Measurements from ENCODE around the gene SALL2. TPM values are rescaled to one million over a fixed set of nuclear protein-coding genes. Genes with fewer than 3 reads are reported as not detected.

Gene SALL2
- total RNA-seq, 1 experiment from 2014 or later: 287 TPM

DNA sequence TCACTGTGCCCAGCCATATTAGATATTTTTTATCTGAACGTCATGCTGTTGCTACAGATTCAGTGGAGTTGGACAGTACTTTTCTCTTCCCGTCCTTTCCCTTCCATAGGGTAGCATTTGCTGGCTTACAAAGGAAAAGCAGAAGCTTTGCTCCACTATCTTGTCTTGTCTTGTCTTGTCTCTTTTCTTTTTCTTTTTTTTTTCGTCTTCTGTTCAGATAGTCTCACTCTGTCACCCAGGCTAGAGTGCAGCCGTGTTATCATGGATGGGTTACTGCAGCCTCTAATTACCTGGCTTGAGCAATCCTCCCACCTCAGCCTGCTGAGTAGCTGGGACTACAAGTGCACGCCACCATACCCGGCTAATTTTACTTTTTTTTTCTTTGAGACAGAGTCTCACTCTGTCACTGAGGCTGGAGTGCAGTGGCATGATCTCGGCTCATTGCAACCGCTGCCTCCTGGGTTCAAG, 32.6 kb upstream of the SALL2 start:
- Histone ChIP-seq H3K23me2 (ENCODE audit: insufficient read length, low read depth, low read length, poor library complexity, severe bottlenecking) (no peaks in the 10 kb centered on the region), H3K4me2 (ENCODE audit: insufficient read depth, insufficient read length, low read length) (no peak overlapping the region), H2BK15ac (ENCODE audit: low read depth, low read length) (peak overlapping the region; percentile 87; the same call in 1 of the 2 replicates), H4K91ac (ENCODE audit: insufficient read length, low read depth, low read length) (no peak overlapping the region), H2AFZ (ENCODE audit: low read length) (no peak overlapping the region), H3K79me2 (ENCODE audit: insufficient read depth, low read length) (no peaks in the 10 kb centered on the region), H3K18ac (ENCODE audit: insufficient read length, low read depth, low read length) (peak overlapping the region; percentile 2), H2AK5ac (ENCODE audit: insufficient read length, low read length) (peak overlapping the region; percentile 61), H3K27ac (ENCODE audit: insufficient read length, low read depth, low read length) (no peak overlapping the region), H2BK12ac (ENCODE audit: insufficient read length, low read depth, low read length) (no peak overlapping the region), H3K4me1 (ENCODE audit: insufficient read depth, low read length) (peaks cover 5% of the 10 kb centered on the region), H2BK120ac (ENCODE audit: low read depth, low read length, poor library complexity, severe bottlenecking) (no peak overlapping the region), H4K5ac (ENCODE audit: insufficient read length, low read depth, low read length) (no peak overlapping the region), H3K14ac (ENCODE audit: insufficient read depth, low read length) (no peak overlapping the region), H4K8ac (replicated peaks; ENCODE audit: insufficient read length, low read depth, low read length) (no peak overlapping the region), H2BK5ac (ENCODE audit: insufficient read length, low read length) (no peak overlapping the region), H3T11ph (ENCODE audit: low read length) (no peak overlapping the region), H3K27me3 (ENCODE audit: insufficient read depth, low read length) (no peaks in the 10 kb centered on the region), H3K9ac (ENCODE audit: extremely low read depth, insufficient read length, low read length) (no peak overlapping the region), H3K9me3 (ENCODE audit: control insufficient read depth, low read depth, low read length) (no peaks in the 10 kb centered on the region), H3K4ac (ENCODE audit: low read depth, low read length) (peak overlapping the region; percentile 81; the same call in 1 of the 2 replicates), H3K56ac (ENCODE audit: insufficient read length, low read depth, low read length) (no peak overlapping the region), H3K79me1 (ENCODE audit: insufficient read depth, low read depth, low read length, poor library complexity, severe bottlenecking) (no peaks in the 10 kb centered on the region), H3K23ac (ENCODE audit: insufficient read length, low read depth, low read length) (no peak overlapping the region), H4K20me1 (ENCODE audit: control insufficient read depth, insufficient read depth, insufficient read length) (no peaks in the 10 kb centered on the region), H2BK20ac (ENCODE audit: low read depth, low read length, poor library complexity, severe bottlenecking) (no peak overlapping the region)
- H3K36me3 Mint-ChIP-seq (ENCODE audit: insufficient read depth in 1 of 3, low read depth in 3 of 3): no peaks in the 10 kb centered on the region
- H3K4me3 Mint-ChIP-seq: 0 out of 5 replicates have a peak overlapping the region, but pooled peaks of 1 of the 2 experiments have one; percentile 41
- DNase-seq: no peak
- peaks cover 3% of the 10 kb centered on the region for H3K27me3 Mint-ChIP-seq (ENCODE audit: low read depth)
- peak overlapping the region; percentile 80 to 96 (median 92) for H3K27ac Mint-ChIP-seq
- no peak for TF ChIP-seq CTCF (conservative IDR thresholded peaks at IDR 0.05)
- H3K9me3 Mint-ChIP-seq: no peaks in the 10 kb centered on the region
- WGBS (ENCODE audit: extremely low coverage, insufficient read length, low lambda C conversion rate): no CpG with 5 or more reads among the region's 8 CpGs
- peaks cover 28 to 38% of the 10 kb centered on the region in 2 experiments for H3K4me1 Mint-ChIP-seq

Measured in H9 (cell line).